ENCODE measurements around the gene THRSP. TPM values are rescaled to one million over a fixed set of nuclear protein-coding genes. Genes with fewer than 3 reads are reported as not detected.

THRSP gene
- total RNA-seq, 1 experiment from 2014 or later, result not detected

- DNase-seq (ENCODE audit: low read depth, low spot score) (no peak), ATAC-seq (no peak)
- Histone ChIP-seq H3K9me2 (ENCODE audit: insufficient read depth) (no peaks in the 10 kb centered on the region), H3K27ac (ENCODE audit: low read depth, low read length) (no peak overlapping the region), H3K4me3 (replicated peaks in 1 of 2; ENCODE audit: low read depth in 1 of 2, low read length in 2 of 2) (no peak overlapping the region), H3K36me3 (ENCODE audit: control insufficient read depth in 1 of 2, insufficient read depth in 2 of 2, low read length in 2 of 2) (no peaks in the 10 kb centered on the region), H3K9me3 (ENCODE audit: control insufficient read depth in 1 of 2, insufficient read depth in 1 of 2, low read depth in 1 of 2, low read length in 2 of 2) (no peaks in the 10 kb centered on the region), H3K9ac (ENCODE audit: low read length) (no peak overlapping the region), H3K4me2 (ENCODE audit: low read length) (no peak overlapping the region), H3K27me3 (ENCODE audit: insufficient read depth, low read length) (no peaks in the 10 kb centered on the region), H4K20me1 (ENCODE audit: insufficient read depth) (no peaks in the 10 kb centered on the region), H3K79me2 (ENCODE audit: insufficient read depth, low read length) (no peaks in the 10 kb centered on the region), H2AFZ (ENCODE audit: low read depth, low read length, poor library complexity, severe bottlenecking) (no peak overlapping the region), H3K4me1 (ENCODE audit: control insufficient read depth in 1 of 2, insufficient read depth in 2 of 2, low read length in 2 of 2) (peaks cover 3 to 11% of the 10 kb centered on the region in 2 experiments; a peak in 2 of 4 replicates)
- no TSS peak for BruUV-seq (replicated peaks)
- intact Hi-C loops (cut with micrococcal nuclease), result no loop called here
- ChIA-PET CTCF (interaction anchor here (2.1 kb wide), 1 partner anchor 9 kb away, joined by 7 read pairs; no protein-coding TSS in a partner anchor), RAD21 (ENCODE audit: low non-redundant PET in 1 of 2, low total read pairs in 2 of 2, uncharacterized antibody in 2 of 2, unreplicated experiment in 2 of 2) (no interaction called here), POLR2A (interaction anchor here (0.8 kb wide), 1 partner anchor 13 kb away, joined by 3 read pairs; no protein-coding TSS in a partner anchor)
- TF ChIP-seq CBX3 (IDR thresholded peaks at IDR 0.05; ENCODE audit: low read depth) (no peak), CTCF (IDR thresholded peaks at IDR 0.05 in 2 of 3, conservative IDR thresholded peaks at IDR 0.05 in 1 of 3; ENCODE audit: borderline replicate concordance in 1 of 3, insufficient read depth in 1 of 3, low read depth in 2 of 3, low read length in 2 of 3) (no peak), REST (IDR thresholded peaks at IDR 0.05; ENCODE audit: low read depth) (no peak), EZH2phosphoT487 (IDR thresholded peaks at IDR 0.05; ENCODE audit: borderline replicate concordance) (no peak), EGR1 (IDR thresholded peaks at IDR 0.05; ENCODE audit: low read depth) (no peak), YY1 (IDR thresholded peaks at IDR 0.05; ENCODE audit: extremely low read depth, insufficient replicate concordance, low read depth, low read length) (no peak), ZNF274 (IDR thresholded peaks at IDR 0.05; ENCODE audit: low read depth, low read length) (no peak), CEBPB (IDR thresholded peaks at IDR 0.05; ENCODE audit: low read depth) (no peak), SP1 (IDR thresholded peaks at IDR 0.05; ENCODE audit: low read depth) (no peak), MAX (IDR thresholded peaks at IDR 0.05) (no peak), JUND (IDR thresholded peaks at IDR 0.05) (no peak), POLR2AphosphoS5 (IDR thresholded peaks at IDR 0.05; ENCODE audit: low read depth, low read length) (no peak), RAD21 (IDR thresholded peaks at IDR 0.05; ENCODE audit: low read depth) (no peak), SRF (IDR thresholded peaks at IDR 0.05; ENCODE audit: low read depth) (no peak), POLR2A (IDR thresholded peaks at IDR 0.05; ENCODE audit: borderline replicate concordance, extremely low read depth, insufficient read depth, insufficient read length) (no peak)
Measured at GRCh38 chr11:78054971-78055370, 8.7 kb upstream of the THRSP start.
